OCI-LY7 (cell line): ENCODE results near the gene LRBA. TPM values are rescaled to one million over a fixed set of nuclear protein-coding genes. Genes with fewer than 3 reads are reported as not detected.

Source experiments
- BruUV-seq: library from RNA; stranded (reverse); fragments of 400-500 nt; replicated peaks from 2 replicates; lab custom pipeline; 2021; lab: Mats Ljungman, UMichigan
- CTCF ChIA-PET: fragments of 300-600 bp; sonication (Branson Sonifier 250); formaldehyde crosslinking; loops from one replicate; lab custom pipeline; 2022; ENCODE audit warnings: antibody characterized with exemption; ENCODE audit not compliant: unreplicated experiment; lab: Charles Lee
- POLR2A ChIA-PET: fragments of 300-600 bp; sonication (Branson Sonifier 250); formaldehyde crosslinking; loops from one replicate; lab custom pipeline; 2022; ENCODE audit warnings: antibody characterized with exemption; lab: Charles Lee
- DNase-seq: peaks from one replicate; pipeline ENCODE4 v3.0.0-alpha.2; 2015; ENCODE audit warnings: low spot score
- H2AFZ ChIP-seq: fragments of 200-600 bp; sonication (generic), shearing (Covaris generic); 2 replicates; pipeline ENCODE4 v1.6.1; 2014; ENCODE audit warnings: mild to moderate bottlenecking, antibody characterized with exemption, low read length, moderate library complexity
- H3K27ac ChIP-seq: fragments of 200-600 bp; sonication (generic); 2 replicates; pipeline ENCODE4 v1.5.1; 2014; ENCODE audit warnings: mixed run types, low read depth, mild to moderate bottlenecking, moderate library complexity, low read length, inconsistent platforms; ENCODE audit not compliant: poor library complexity, severe bottlenecking
- H3K36me3 ChIP-seq: fragments of 200-600 bp; sonication (generic); 2 replicates; pipeline ENCODE4 v1.6.1; 2014; ENCODE audit warnings: mild to moderate bottlenecking, antibody characterized with exemption, low read length, moderate library complexity, mixed read lengths; ENCODE audit not compliant: insufficient read depth
- H3K4me1 ChIP-seq: fragments of 200-600 bp; sonication (generic); 2 replicates; pipeline ENCODE4 v1.5.1; 2014; ENCODE audit warnings: mild to moderate bottlenecking, low read length; ENCODE audit not compliant: insufficient read depth, poor library complexity, severe bottlenecking
- H3K4me2 ChIP-seq: fragments of 200-600 bp; sonication (generic); 2 replicates; pipeline ENCODE4 v1.6.1; 2014; ENCODE audit warnings: mild to moderate bottlenecking, low read length
- H3K4me3 ChIP-seq: fragments of 200-600 bp; sonication (generic); 2 replicates; pipeline ENCODE4 v1.5.1; 2014; ENCODE audit warnings: mild to moderate bottlenecking, low read depth, low read length; ENCODE audit not compliant: poor library complexity, severe bottlenecking
- H3K79me2 ChIP-seq: fragments of 200-600 bp; sonication (generic); 2 replicates; pipeline ENCODE4 v1.6.1; 2016; ENCODE audit warnings: low read depth, mild to moderate bottlenecking, low read length, moderate library complexity, mixed read lengths; ENCODE audit not compliant: insufficient read depth
- H3K9me2 ChIP-seq: fragments of 200-600 bp; sonication (generic); 2 replicates; pipeline ENCODE4 v1.6.1; 2016; ENCODE audit warnings: mild to moderate bottlenecking, low read length, mixed read lengths; ENCODE audit not compliant: insufficient read depth
- H3K9me3 ChIP-seq: fragments of 200-600 bp; sonication (generic); 2 replicates; pipeline ENCODE4 v1.6.1; 2014; ENCODE audit warnings: mild to moderate bottlenecking, mixed run types, low read length, mixed read lengths
- H4K20me1 ChIP-seq: fragments of 200-600 bp; sonication (generic); 2 replicates; pipeline ENCODE4 v1.6.1; 2014; ENCODE audit warnings: mild to moderate bottlenecking, antibody characterized with exemption, low read length, moderate library complexity, mixed read lengths; ENCODE audit not compliant: insufficient read depth
- CTCF ChIP-seq: fragments of 200-600 bp; sonication (generic); conservative IDR thresholded peaks from 2 replicates; pipeline ENCODE4 v1.5.1; 2014; ENCODE audit warnings: mild to moderate bottlenecking, antibody characterized with exemption, low read length, moderate library complexity, mixed read lengths
- EZH2phosphoT487 ChIP-seq: fragments of 200-600 bp; sonication (generic); IDR thresholded peaks from 2 replicates; pipeline ENCODE4 v1.6.1; 2018; ENCODE audit warnings: low read depth, borderline replicate concordance, mild to moderate bottlenecking, mixed run types, antibody characterized with exemption, low read length, moderate library complexity, mixed read lengths
- intact Hi-C: fragments of 100-400 bp; cut with micrococcal nuclease; formaldehyde crosslinking; loops from one replicate; pipeline ENCODE4 v1.10.0; 2022; ENCODE audit not compliant: unreplicated experiment
- total RNA-seq, 2 experiments: library from RNA; depleted of rRNA in 1 of 2; stranded (reverse); fragments of >200 nt in 1 of 2; shearing (Covaris generic) in 1 of 2; gene quantifications; 2 replicates each; pipeline ENCODE4 v1.2.3, GENCODE V29; 2014 to 2022

Gene LRBA
- total RNA-seq, 2 experiments from 2014 or later: 60.4 to 66.7 TPM

- no peaks in the 10 kb centered on the region for H4K20me1 ChIP-seq
- no peak overlapping the region for H3K4me2 ChIP-seq
- H3K4me1 ChIP-seq: no peaks in the 10 kb centered on the region
- H3K4me3 ChIP-seq: no peak overlapping the region
- ChIA-PET CTCF (no interaction called here), POLR2A (interaction anchor here (0.6 to 1.1 kb wide), 3 partner anchors 9 to 359 kb away, joined by 3 to 4 read pairs (median 3); no protein-coding TSS in a partner anchor)
- H3K9me2 ChIP-seq: no peaks in the 10 kb centered on the region
- no peak overlapping the region for H2AFZ ChIP-seq
- no peak overlapping the region for H3K27ac ChIP-seq
- no peak for DNase-seq
- no TSS peak for BruUV-seq
- no peaks in the 10 kb centered on the region for H3K79me2 ChIP-seq
- no peaks in the 10 kb centered on the region for H3K36me3 ChIP-seq
- TF ChIP-seq EZH2phosphoT487 (no peak), CTCF (no peak)
- intact Hi-C loops: no loop called here
- H3K9me3 ChIP-seq: no peaks in the 10 kb centered on the region
Observed at GRCh38 chr4:150394046-150394445, 621.0 kb downstream of the LRBA start.

GRCh38 chr4:150391052-150391451 lies 624.0 kb downstream of the LRBA start:
- Histone ChIP-seq H3K4me2 (no peak overlapping the region), H3K79me2 (no peaks in the 10 kb centered on the region), H3K4me1 (no peaks in the 10 kb centered on the region), H3K9me3 (no peaks in the 10 kb centered on the region), H3K27ac (no peak overlapping the region), H3K36me3 (no peaks in the 10 kb centered on the region), H3K4me3 (no peak overlapping the region), H2AFZ (no peak overlapping the region), H3K9me2 (no peaks in the 10 kb centered on the region), H4K20me1 (no peaks in the 10 kb centered on the region)
- POLR2A ChIA-PET: no interaction called here
- no peak for DNase-seq
- intact Hi-C loops: no loop called here
- BruUV-seq: no TSS peak
- TF ChIP-seq CTCF (no peak), EZH2phosphoT487 (no peak)
- CTCF ChIA-PET: no interaction called here

GRCh38 chr4:150390531-150390910 lies 624.6 kb downstream of the LRBA start:
- Histone ChIP-seq H2AFZ (no peak overlapping the region), H3K4me3 (no peak overlapping the region), H3K79me2 (no peaks in the 10 kb centered on the region), H3K4me2 (no peak overlapping the region), H3K36me3 (no peaks in the 10 kb centered on the region), H3K4me1 (no peaks in the 10 kb centered on the region), H3K9me3 (no peaks in the 10 kb centered on the region), H3K9me2 (no peaks in the 10 kb centered on the region), H4K20me1 (no peaks in the 10 kb centered on the region), H3K27ac (no peak overlapping the region)
- DNase-seq: no peak
- TF ChIP-seq EZH2phosphoT487: no peak
- no peak for TF ChIP-seq CTCF
- POLR2A ChIA-PET: no interaction called here
- intact Hi-C loops: no loop called here
- BruUV-seq: no TSS peak
- CTCF ChIA-PET: no interaction called here
